Choroid plexus epithelial cell (primary cell): ENCODE data around the gene ACBD6.
A peak's percentile ranks its signal among the peaks of the same experiment; 100 is the strongest.

ENCODE experiments used
- DNase-seq: peaks from one replicate; pipeline ENCODE4 v3.0.0-alpha.2; 2010; ENCODE audit warnings: low read depth
- H3K4me3 ChIP-seq: 2 replicates; pipeline ENCODE4 v1.5.1; 2011; ENCODE audit warnings: low read depth, mild to moderate bottlenecking, control low read depth, low read length, moderate library complexity
- CTCF ChIP-seq: conservative IDR thresholded peaks from 2 replicates; pipeline ENCODE4 v1.5.1; 2011; ENCODE audit warnings: low read depth, mild to moderate bottlenecking, control low read depth, inconsistent platforms, low read length, moderate library complexity

ACBD6 gene

GRCh38 chr1:180262628-180263488 is 239.5 kb downstream of the ACBD6 start:
- peak; percentile 54 for DNase-seq
- H3K4me3 ChIP-seq = no peak overlapping the region
- no peak for TF ChIP-seq CTCF

GRCh38 chr1:180261524-180262155 is 240.7 kb downstream of the ACBD6 start:
- no peak for TF ChIP-seq CTCF
- no peak overlapping the region for H3K4me3 ChIP-seq
- DNase-seq = no peak

- TF ChIP-seq CTCF = no peak
- no peak overlapping the region for H3K4me3 ChIP-seq
- DNase-seq = no peak
Observed at GRCh38 chr1:180261030-180261429, 241.3 kb downstream of the ACBD6 start.

GRCh38 chr1:180260541-180260940 is 241.8 kb downstream of the ACBD6 start:
- no peak overlapping the region for H3K4me3 ChIP-seq
- no peak for DNase-seq
- no peak for TF ChIP-seq CTCF

GRCh38 chr1:180259431-180260338 is 242.7 kb downstream of the ACBD6 start:
- H3K4me3 ChIP-seq = no peak overlapping the region
- no peak for DNase-seq

GRCh38 chr1:180258935-180259334 is 243.4 kb downstream of the ACBD6 start:
- H3K4me3 ChIP-seq = no peak overlapping the region
- no peak for TF ChIP-seq CTCF

More at GRCh38 chr1:180259431-180260338, 242.7 kb downstream of the ACBD6 start:
- TF ChIP-seq CTCF = no peak

More at GRCh38 chr1:180258935-180259334, 243.4 kb downstream of the ACBD6 start:
- no peak for DNase-seq
